ENCODE measurements around the gene KSR1.

The KSR1 gene

GRCh38 chr17:27640790-27641189 is 184.5 kb downstream of the KSR1 start:
- ATAC-seq = no peak
- TF ChIP-seq ZFP30 (CRISPR knock-in tag; IDR thresholded peaks at IDR 0.05) = no peak
- TF ChIP-seq ZNF70 (CRISPR knock-in tag; IDR thresholded peaks at IDR 0.05) = no peak
- no peak for TF ChIP-seq OSR1 (CRISPR knock-in tag; IDR thresholded peaks at IDR 0.05)
- TF ChIP-seq ZNF565 (CRISPR knock-in tag; conservative IDR thresholded peaks at IDR 0.05; ENCODE audit: low read depth) = no peak
- no peak for TF ChIP-seq PPARA (CRISPR knock-in tag; IDR thresholded peaks at IDR 0.05; ENCODE audit: borderline replicate concordance)
- no peak for TF ChIP-seq ARNTL (CRISPR knock-in tag; IDR thresholded peaks at IDR 0.05; ENCODE audit: borderline replicate concordance, low read depth)
- no peak for TF ChIP-seq POU6F1 (CRISPR knock-in tag; IDR thresholded peaks at IDR 0.05; ENCODE audit: borderline replicate concordance, low read depth)
- no peak for TF ChIP-seq TSHZ2 (CRISPR knock-in tag; IDR thresholded peaks at IDR 0.05)
- no peak for TF ChIP-seq PATZ1 (CRISPR knock-in tag; IDR thresholded peaks at IDR 0.05; ENCODE audit: borderline replicate concordance)
- TF ChIP-seq BACH2 (CRISPR knock-in tag; IDR thresholded peaks at IDR 0.05; ENCODE audit: borderline replicate concordance) = no peak
- no peak for TF ChIP-seq ISL1 (CRISPR knock-in tag; IDR thresholded peaks at IDR 0.05)
- TF ChIP-seq CREB5 (CRISPR knock-in tag; IDR thresholded peaks at IDR 0.05; ENCODE audit: low read depth) = no peak
- TF ChIP-seq SNAI2 (CRISPR knock-in tag; IDR thresholded peaks at IDR 0.05) = no peak
- no peak for TF ChIP-seq ESRRG (CRISPR knock-in tag; IDR thresholded peaks at IDR 0.05)
- TF ChIP-seq RARB (CRISPR knock-in tag; IDR thresholded peaks at IDR 0.05) = no peak
- no peak for TF ChIP-seq TCF4 (CRISPR knock-in tag; IDR thresholded peaks at IDR 0.05; ENCODE audit: borderline replicate concordance)

- no peak for ATAC-seq
- TF ChIP-seq SNAI2 (CRISPR knock-in tag; IDR thresholded peaks at IDR 0.05) (no peak), ZNF8 (CRISPR knock-in tag; IDR thresholded peaks at IDR 0.05) (no peak), ZFP30 (CRISPR knock-in tag; IDR thresholded peaks at IDR 0.05) (no peak), ZNF70 (CRISPR knock-in tag; IDR thresholded peaks at IDR 0.05) (no peak), RARB (CRISPR knock-in tag; IDR thresholded peaks at IDR 0.05) (no peak), GLIS3 (CRISPR knock-in tag; IDR thresholded peaks at IDR 0.05) (no peak), ARNTL (CRISPR knock-in tag; IDR thresholded peaks at IDR 0.05; ENCODE audit: borderline replicate concordance, low read depth) (no peak), ESRRG (CRISPR knock-in tag; IDR thresholded peaks at IDR 0.05) (no peak), CSDC2 (CRISPR knock-in tag; IDR thresholded peaks at IDR 0.05) (no peak), TOX (CRISPR knock-in tag; IDR thresholded peaks at IDR 0.05; ENCODE audit: borderline replicate concordance) (no peak), ISL1 (CRISPR knock-in tag; IDR thresholded peaks at IDR 0.05) (no peak)
Measured at GRCh38 chr17:27644586-27644985, 188.3 kb downstream of the KSR1 start.

GRCh38 chr17:27645621-27646020 is 189.4 kb downstream of the KSR1 start:
- ATAC-seq = peak; percentile 71

- no peak for ATAC-seq
- no peak for TF ChIP-seq SNAI2 (CRISPR knock-in tag; IDR thresholded peaks at IDR 0.05)
- no peak for TF ChIP-seq ISL1 (CRISPR knock-in tag; IDR thresholded peaks at IDR 0.05)
- no peak for TF ChIP-seq ZC3H10 (CRISPR knock-in tag; IDR thresholded peaks at IDR 0.05)
- TF ChIP-seq CREB5 (CRISPR knock-in tag; IDR thresholded peaks at IDR 0.05; ENCODE audit: low read depth) = no peak
- no peak for TF ChIP-seq POU6F1 (CRISPR knock-in tag; IDR thresholded peaks at IDR 0.05; ENCODE audit: borderline replicate concordance, low read depth)
- TF ChIP-seq ESRRG (CRISPR knock-in tag; IDR thresholded peaks at IDR 0.05) = no peak
- TF ChIP-seq PATZ1 (CRISPR knock-in tag; IDR thresholded peaks at IDR 0.05; ENCODE audit: borderline replicate concordance) = no peak
- no peak for TF ChIP-seq TCF4 (CRISPR knock-in tag; IDR thresholded peaks at IDR 0.05; ENCODE audit: borderline replicate concordance)
- no peak for TF ChIP-seq ZNF70 (CRISPR knock-in tag; IDR thresholded peaks at IDR 0.05)
- TF ChIP-seq ZNF8 (CRISPR knock-in tag; IDR thresholded peaks at IDR 0.05) = no peak
- TF ChIP-seq ZFP30 (CRISPR knock-in tag; IDR thresholded peaks at IDR 0.05) = no peak
- no peak for TF ChIP-seq PPARA (CRISPR knock-in tag; IDR thresholded peaks at IDR 0.05; ENCODE audit: borderline replicate concordance)
- no peak for TF ChIP-seq BACH2 (CRISPR knock-in tag; IDR thresholded peaks at IDR 0.05; ENCODE audit: borderline replicate concordance)
- TF ChIP-seq ZFP3 (CRISPR knock-in tag; IDR thresholded peaks at IDR 0.05) = no peak
- TF ChIP-seq GLIS3 (CRISPR knock-in tag; IDR thresholded peaks at IDR 0.05) = no peak
- no peak for TF ChIP-seq ZNF565 (CRISPR knock-in tag; conservative IDR thresholded peaks at IDR 0.05; ENCODE audit: low read depth)
Measured at GRCh38 chr17:27646232-27646631, 190.0 kb downstream of the KSR1 start.

Data from SK-N-SH treated with all-trans-retinoic acid at 6 μM for 48 hours (cell line).